Caco-2 (cell line): ENCODE results near the gene EHBP1. TPM values are rescaled to one million over a fixed set of nuclear protein-coding genes. Genes with fewer than 3 reads are reported as not detected.

Experiments used
- BruUV-seq: library from RNA; stranded (reverse); fragments of 400-500 nt; replicated peaks from 2 replicates; lab custom pipeline; 2021; lab: Mats Ljungman, UMichigan
- CTCF ChIA-PET: fragments of 300-600 bp; sonication (Branson Sonifier 250); formaldehyde crosslinking; loops from one replicate; lab custom pipeline; 2022; ENCODE audit warnings: antibody characterized with exemption; lab: Charles Lee
- POLR2A ChIA-PET: fragments of 300-600 bp; sonication (Branson Sonifier 250); formaldehyde crosslinking; loops from one replicate; lab custom pipeline; 2022; ENCODE audit warnings: antibody characterized with exemption; lab: Charles Lee
- DNase-seq, 2 experiments: peaks; one replicate each; pipeline versions ENCODE4 v3.0.0 to v3.0.0-alpha.2; 2020 to 2022
- H3K27me3 ChIP-seq: replicated peaks from 2 replicates; pipeline ENCODE4 v1.6.0; 2011; ENCODE audit warnings: low read length; ENCODE audit not compliant: control insufficient read depth, insufficient read depth
- H3K36me3 ChIP-seq: 2 replicates; pipeline ENCODE4 v1.5.1; 2011; ENCODE audit warnings: low read length; ENCODE audit not compliant: control insufficient read depth, insufficient read depth
- H3K4me1 ChIP-seq: fragments of 250-450 bp; sonication (Bioruptor Pico); 2 replicates; pipeline ENCODE4 v1.5.1; 2020; ENCODE audit warnings: mild to moderate bottlenecking
- H3K4me3 ChIP-seq: 2 replicates; pipeline ENCODE4 v1.5.1; 2011; ENCODE audit warnings: low read depth, mild to moderate bottlenecking, control low read depth, low read length
- H3K9me3 ChIP-seq: fragments of 250-450 bp; sonication (Bioruptor Pico); 2 replicates; pipeline ENCODE4 v1.5.1; 2020; ENCODE audit warnings: mild to moderate bottlenecking, moderate library complexity
- H3K27ac Mint-ChIP-seq: one replicate; pipeline ENCODE4 v1.8.0; 2022; ENCODE audit warnings: mixed read lengths; ENCODE audit not compliant: unreplicated experiment
- H3K27me3 Mint-ChIP-seq: one replicate; pipeline ENCODE4 v1.8.0; 2022; ENCODE audit warnings: mixed read lengths; ENCODE audit not compliant: insufficient read depth, unreplicated experiment
- H3K36me3 Mint-ChIP-seq: one replicate; pipeline ENCODE4 v1.8.0; 2022; ENCODE audit warnings: mild to moderate bottlenecking, mixed read lengths; ENCODE audit not compliant: insufficient read depth, unreplicated experiment
- H3K4me1 Mint-ChIP-seq: one replicate; pipeline ENCODE4 v1.8.0; 2022; ENCODE audit warnings: low read depth, mixed read lengths; ENCODE audit not compliant: unreplicated experiment
- H3K4me3 Mint-ChIP-seq: one replicate; pipeline ENCODE4 v1.8.0; 2022; ENCODE audit warnings: mild to moderate bottlenecking, moderate library complexity, mixed read lengths; ENCODE audit not compliant: unreplicated experiment
- H3K9me3 Mint-ChIP-seq: one replicate; pipeline ENCODE4 v1.8.0; 2022; ENCODE audit warnings: mixed read lengths; ENCODE audit not compliant: unreplicated experiment
- intact Hi-C: fragments of 100-400 bp; cut with micrococcal nuclease; formaldehyde crosslinking; loops from one replicate; pipeline ENCODE4 v1.10.0; 2022; ENCODE audit not compliant: unreplicated experiment
- total RNA-seq: library from RNA; stranded (reverse); gene quantifications from 2 replicates; pipeline ENCODE4 v1.2.3, GENCODE V29; 2022
- TF ChIP-seq, protein P1 (sequence below), 2 experiments: fragments of 200-600 bp in 1 of 2; IDR thresholded peaks; 1 replicate in 1 of 2; 2 replicates in 1 of 2; pipeline versions ENCODE4 v1.5.1 to v1.8.0; 2011 to 2022; ENCODE audit warnings: antibody characterized with exemption in 1 of 2, control low read depth in 1 of 2, inconsistent platforms in 1 of 2, low read depth in 1 of 2, low read length in 1 of 2, mild to moderate bottlenecking in 1 of 2, moderate library complexity in 1 of 2; ENCODE audit not compliant: insufficient read depth in 1 of 2, severe bottlenecking in 1 of 2, unreplicated experiment in 1 of 2

Gene EHBP1
- total RNA-seq, 1 experiment from 2014 or later, result 120 TPM

DNA sequence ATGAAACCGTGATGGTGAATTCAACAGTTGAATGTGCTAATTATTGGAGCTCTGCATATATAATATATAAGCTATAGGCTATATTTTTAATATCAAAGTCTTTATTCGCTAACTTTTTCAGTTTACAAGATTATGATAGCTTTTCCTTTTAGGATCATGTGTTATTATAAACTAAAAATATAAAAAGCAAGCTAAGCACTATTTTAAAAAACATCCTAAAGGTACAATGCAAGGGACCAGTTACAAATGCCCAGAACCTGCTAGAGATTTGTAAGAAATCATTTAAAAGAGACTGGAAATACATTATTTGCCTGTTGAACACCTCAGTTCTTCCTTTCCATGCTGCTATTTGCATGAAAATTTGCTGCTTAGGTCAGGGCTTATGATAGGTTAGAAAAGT, 43.4 kb upstream of the EHBP1 start:
- intact Hi-C loops, result loop anchor here (5.0 kb wide), 1 partner anchor 115 kb away; no protein-coding TSS in a partner anchor
- POLR2A ChIA-PET, result no interaction called here
- no peaks in the 10 kb centered on the region for H3K36me3 ChIP-seq
- CTCF ChIA-PET, result no interaction called here
- H3K4me1 ChIP-seq, result peaks cover 43% of the 10 kb centered on the region
- Mint-ChIP-seq H3K27ac (no peak overlapping the region), H3K9me3 (no peaks in the 10 kb centered on the region), H3K4me3 (no peak overlapping the region), H3K4me1 (peaks cover 38% of the 10 kb centered on the region), H3K36me3 (peaks cover 4% of the 10 kb centered on the region), H3K27me3 (no peaks in the 10 kb centered on the region)
- no peak for DNase-seq
- H3K27me3 ChIP-seq, result no peaks in the 10 kb centered on the region
- H3K9me3 ChIP-seq, result no peaks in the 10 kb centered on the region
- TF ChIP-seq, protein P1, sequence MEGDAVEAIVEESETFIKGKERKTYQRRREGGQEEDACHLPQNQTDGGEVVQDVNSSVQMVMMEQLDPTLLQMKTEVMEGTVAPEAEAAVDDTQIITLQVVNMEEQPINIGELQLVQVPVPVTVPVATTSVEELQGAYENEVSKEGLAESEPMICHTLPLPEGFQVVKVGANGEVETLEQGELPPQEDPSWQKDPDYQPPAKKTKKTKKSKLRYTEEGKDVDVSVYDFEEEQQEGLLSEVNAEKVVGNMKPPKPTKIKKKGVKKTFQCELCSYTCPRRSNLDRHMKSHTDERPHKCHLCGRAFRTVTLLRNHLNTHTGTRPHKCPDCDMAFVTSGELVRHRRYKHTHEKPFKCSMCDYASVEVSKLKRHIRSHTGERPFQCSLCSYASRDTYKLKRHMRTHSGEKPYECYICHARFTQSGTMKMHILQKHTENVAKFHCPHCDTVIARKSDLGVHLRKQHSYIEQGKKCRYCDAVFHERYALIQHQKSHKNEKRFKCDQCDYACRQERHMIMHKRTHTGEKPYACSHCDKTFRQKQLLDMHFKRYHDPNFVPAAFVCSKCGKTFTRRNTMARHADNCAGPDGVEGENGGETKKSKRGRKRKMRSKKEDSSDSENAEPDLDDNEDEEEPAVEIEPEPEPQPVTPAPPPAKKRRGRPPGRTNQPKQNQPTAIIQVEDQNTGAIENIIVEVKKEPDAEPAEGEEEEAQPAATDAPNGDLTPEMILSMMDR (IDR thresholded peaks at IDR 0.05; ENCODE audit: insufficient read depth in 1 of 2, low read depth in 1 of 2, low read length in 1 of 2, severe bottlenecking in 1 of 2, unreplicated experiment in 1 of 2), result no peak
- no peak overlapping the region for H3K4me3 ChIP-seq
- BruUV-seq, result no TSS peak

DNA sequence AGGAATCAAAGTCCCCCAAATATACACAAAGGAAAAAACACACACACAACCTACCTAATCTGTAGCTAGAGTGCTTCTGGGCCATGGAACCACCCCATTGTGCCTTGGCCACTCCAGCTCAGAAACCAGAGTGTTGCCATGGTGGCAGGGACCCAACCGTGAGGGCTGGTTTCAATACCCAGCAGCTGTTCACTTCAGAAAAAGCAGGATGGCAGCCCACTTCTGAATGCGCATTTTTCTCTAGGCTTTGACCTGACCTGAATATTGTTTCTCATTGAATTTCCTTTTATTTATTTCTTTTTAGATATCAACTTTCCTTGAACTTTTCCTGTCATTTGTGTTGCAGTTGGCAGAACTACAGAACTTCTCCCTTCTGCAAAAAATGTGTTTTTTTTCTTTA, 43.0 kb upstream of the EHBP1 start:
- no peaks in the 10 kb centered on the region for H3K27me3 Mint-ChIP-seq
- H3K9me3 Mint-ChIP-seq, result no peaks in the 10 kb centered on the region
- BruUV-seq, result no TSS peak
- no peaks in the 10 kb centered on the region for H3K9me3 ChIP-seq
- H3K27ac Mint-ChIP-seq, result no peak overlapping the region
- H3K36me3 Mint-ChIP-seq, result peaks cover 3% of the 10 kb centered on the region
- H3K4me3 ChIP-seq, result no peak overlapping the region
- ChIA-PET CTCF (no interaction called here), POLR2A (no interaction called here)
- no peaks in the 10 kb centered on the region for H3K36me3 ChIP-seq
- H3K27me3 ChIP-seq, result no peaks in the 10 kb centered on the region
- no peak overlapping the region for H3K4me3 Mint-ChIP-seq
- H3K4me1 Mint-ChIP-seq, result peaks cover 38% of the 10 kb centered on the region
- H3K4me1 ChIP-seq, result peaks cover 43% of the 10 kb centered on the region
- TF ChIP-seq, protein P1 (IDR thresholded peaks at IDR 0.05; ENCODE audit: insufficient read depth in 1 of 2, low read depth in 1 of 2, low read length in 1 of 2, severe bottlenecking in 1 of 2, unreplicated experiment in 1 of 2), result no peak
- intact Hi-C loops, result loop anchor here (5.0 kb wide), 1 partner anchor 115 kb away; no protein-coding TSS in a partner anchor
- no peak for DNase-seq

DNA sequence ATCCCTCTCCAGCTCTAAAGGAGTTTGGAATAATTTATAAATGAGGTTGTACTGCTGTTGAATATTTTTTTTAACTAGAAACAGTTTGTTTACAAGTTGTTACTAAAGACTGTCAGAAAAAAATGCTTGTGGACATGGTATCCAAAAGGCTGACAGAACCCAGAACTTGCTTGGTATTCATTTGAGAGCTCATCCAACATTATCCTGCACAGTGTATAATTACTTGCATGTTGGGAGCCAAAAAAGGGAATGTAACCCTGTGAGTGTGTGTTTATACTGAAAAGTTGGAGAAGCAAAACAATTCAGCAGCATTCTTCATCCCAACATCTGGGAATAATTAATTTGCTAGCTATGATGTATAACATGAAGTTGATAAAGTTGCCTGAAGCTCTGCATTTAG, 42.1 kb upstream of the EHBP1 start:
- H3K4me1 ChIP-seq, result peaks cover 43% of the 10 kb centered on the region
- no peak overlapping the region for H3K4me3 ChIP-seq
- TF ChIP-seq, protein P1 (IDR thresholded peaks at IDR 0.05; ENCODE audit: insufficient read depth in 1 of 2, low read depth in 1 of 2, low read length in 1 of 2, severe bottlenecking in 1 of 2, unreplicated experiment in 1 of 2), result no peak
- H3K27me3 ChIP-seq, result no peaks in the 10 kb centered on the region
- Mint-ChIP-seq H3K4me3 (no peak overlapping the region), H3K4me1 (peaks cover 38% of the 10 kb centered on the region), H3K27me3 (no peaks in the 10 kb centered on the region), H3K36me3 (no peaks in the 10 kb centered on the region), H3K9me3 (no peaks in the 10 kb centered on the region), H3K27ac (no peak overlapping the region)
- H3K9me3 ChIP-seq, result no peaks in the 10 kb centered on the region
- CTCF ChIA-PET, result interaction anchor here (1.4 kb wide), 1 partner anchor 93 kb away, joined by 6 read pairs; no protein-coding TSS in a partner anchor
- no peaks in the 10 kb centered on the region for H3K36me3 ChIP-seq
- intact Hi-C loops, result loop anchor here (5.0 kb wide), 1 partner anchor 114 kb away; no protein-coding TSS in a partner anchor
- DNase-seq, result no peak
- POLR2A ChIA-PET, result interaction anchor here (1.2 kb wide), 1 partner anchor 41 kb away, joined by 5 read pairs; the partner anchor contains the start of gene EHBP1
- BruUV-seq, result no TSS peak
